IPS-18a (cell line): ENCODE data around the gene YIF1A.
"Not testable (repeated sequence)": the region's sequence is repeated elsewhere in the genome, so short reads cannot be mapped to it uniquely, and the experiment has no call there.

Experiments used
- H3K27ac ChIP-seq: one replicate; pipeline ENCODE4 v1.5.1; 2013; ENCODE audit warnings: low read length
- H3K27me3 ChIP-seq: one replicate; pipeline ENCODE4 v1.6.1; 2013; ENCODE audit warnings: mild to moderate bottlenecking, low read length; ENCODE audit not compliant: control insufficient read depth, insufficient read depth
- H3K36me3 ChIP-seq: one replicate; pipeline ENCODE4 v1.6.1; 2013; ENCODE audit warnings: low read depth, low read length; ENCODE audit not compliant: control insufficient read depth
- H3K4me1 ChIP-seq: one replicate; pipeline ENCODE4 v1.6.1; 2013; ENCODE audit warnings: low read depth, low read length; ENCODE audit not compliant: control insufficient read depth
- H3K4me3 ChIP-seq: one replicate; pipeline ENCODE4 v1.5.1; 2013; ENCODE audit warnings: low read length
- H3K9ac ChIP-seq: one replicate; pipeline ENCODE4 v1.6.1; 2013; ENCODE audit warnings: mild to moderate bottlenecking, low read length, moderate library complexity
- H3K9me3 ChIP-seq: one replicate; pipeline ENCODE4 v1.6.1; 2013; ENCODE audit warnings: low read depth, low read length; ENCODE audit not compliant: control insufficient read depth

Gene YIF1A

DNA sequence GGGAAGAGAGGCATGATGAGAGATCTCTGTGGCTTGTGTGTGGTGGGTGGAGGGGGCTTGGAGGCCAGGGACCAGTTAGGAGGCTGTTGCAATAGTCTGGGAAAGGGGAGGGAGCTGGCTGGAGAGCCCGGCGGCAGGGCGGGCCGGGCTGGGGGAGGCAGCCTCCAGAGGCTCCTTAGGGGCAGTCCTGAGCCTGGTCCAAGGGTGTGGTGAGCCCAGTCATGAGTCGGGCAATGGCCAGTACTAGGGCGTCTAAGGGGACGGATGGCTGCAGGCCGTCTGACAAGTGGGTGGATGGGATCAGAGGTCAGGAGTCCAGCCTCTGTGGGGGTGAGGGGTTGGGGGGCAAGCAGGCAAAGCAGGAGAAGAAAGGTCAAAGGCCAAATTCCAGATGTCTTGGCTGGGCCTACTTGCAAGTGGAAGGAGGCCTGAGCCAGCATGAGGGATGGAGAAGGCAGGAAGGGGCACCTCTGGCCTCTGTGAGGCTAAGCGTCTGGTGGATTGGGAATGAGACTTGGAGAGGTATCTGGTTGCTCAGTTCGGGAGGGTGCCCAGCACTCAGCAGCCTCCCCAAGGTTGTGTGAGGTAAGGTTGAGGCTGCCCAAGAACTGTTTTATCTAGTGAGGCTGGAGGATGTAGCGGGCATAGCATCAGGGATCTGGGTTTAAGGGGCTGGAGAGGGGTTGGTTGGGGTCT, 33.9 kb upstream of the YIF1A start:
- H3K4me1 ChIP-seq = peaks cover 6% of the 10 kb centered on the region
- H3K9ac ChIP-seq = no peak overlapping the region
- no peak overlapping the region for H3K4me3 ChIP-seq
- H3K9me3 ChIP-seq = no peaks in the 10 kb centered on the region
- no peak overlapping the region for H3K27ac ChIP-seq
- H3K36me3 ChIP-seq = no peaks in the 10 kb centered on the region
- peaks cover 5% of the 10 kb centered on the region for H3K27me3 ChIP-seq

DNA sequence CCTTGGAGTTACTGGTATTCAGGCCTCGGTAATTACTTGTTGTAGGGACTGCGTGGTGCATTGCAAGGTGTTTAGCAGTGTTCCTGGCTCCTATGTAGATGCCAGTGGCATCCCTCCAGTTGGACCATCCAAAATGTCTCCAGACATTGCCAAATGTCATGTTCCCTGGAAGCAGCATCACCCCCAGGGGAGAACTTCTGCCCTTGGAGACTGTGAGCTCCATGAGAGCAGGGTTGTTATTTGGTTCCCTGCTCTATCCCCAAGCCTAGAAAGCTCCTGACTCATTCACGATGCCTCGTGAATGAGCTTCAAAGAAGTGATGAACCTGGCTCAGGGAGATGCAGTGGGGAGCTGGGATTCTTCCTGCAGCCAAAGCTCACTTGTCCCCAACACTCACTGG, 32.7 kb upstream of the YIF1A start:
- Histone ChIP-seq H3K4me3 (no peak overlapping the region), H3K27ac (no peak overlapping the region), H3K4me1 (peaks cover 14% of the 10 kb centered on the region), H3K9ac (no peak overlapping the region), H3K27me3 (no peaks in the 10 kb centered on the region), H3K36me3 (no peaks in the 10 kb centered on the region), H3K9me3 (no peaks in the 10 kb centered on the region)

DNA sequence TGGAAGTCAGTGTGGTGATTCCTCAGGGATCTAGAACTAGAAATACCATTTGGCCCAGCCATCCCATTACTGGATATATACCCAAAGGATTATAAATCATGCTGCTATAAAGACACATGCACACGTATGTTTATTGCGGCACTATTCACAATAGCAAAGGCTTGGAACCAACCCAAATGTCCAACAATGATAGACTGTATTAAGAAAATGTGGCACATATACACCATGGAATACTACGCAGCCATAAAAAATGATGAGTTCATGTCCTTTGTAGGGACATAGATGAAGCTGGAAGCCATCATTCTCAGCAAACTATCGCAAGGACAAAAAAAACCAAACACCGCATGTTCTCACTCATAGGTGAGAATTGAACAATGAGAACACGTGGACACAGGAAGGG, 31.8 kb upstream of the YIF1A start:
- H3K4me1 ChIP-seq = peaks cover 14% of the 10 kb centered on the region
- not testable (repeated sequence) for H3K36me3 ChIP-seq, H3K9ac ChIP-seq, H3K27me3 ChIP-seq, H3K4me3 ChIP-seq, H3K27ac ChIP-seq, H3K9me3 ChIP-seq

DNA sequence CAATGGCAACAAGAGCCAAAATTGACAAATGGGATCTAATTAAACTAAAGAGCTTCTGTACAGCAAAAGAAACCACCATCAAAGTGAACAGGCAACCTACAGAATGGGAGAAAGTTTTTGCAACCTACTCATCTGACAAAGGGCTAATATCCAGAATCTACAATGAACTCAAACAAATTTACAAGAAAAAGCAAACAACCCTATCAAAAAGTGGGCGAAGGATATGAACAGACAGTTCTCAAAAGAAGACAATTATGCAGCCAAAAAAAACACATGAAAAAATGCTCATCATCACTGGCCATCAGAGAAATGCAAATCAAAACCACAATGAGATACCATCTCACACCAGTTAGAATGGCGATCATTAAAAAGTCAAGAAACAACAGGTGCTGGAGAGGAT, 31.3 kb upstream of the YIF1A start:
- H3K4me1 ChIP-seq = peaks cover 14% of the 10 kb centered on the region
- H3K27me3 ChIP-seq, H3K27ac ChIP-seq, H3K9me3 ChIP-seq, H3K4me3 ChIP-seq, H3K36me3 ChIP-seq, H3K9ac ChIP-seq: not testable (repeated sequence)

DNA sequence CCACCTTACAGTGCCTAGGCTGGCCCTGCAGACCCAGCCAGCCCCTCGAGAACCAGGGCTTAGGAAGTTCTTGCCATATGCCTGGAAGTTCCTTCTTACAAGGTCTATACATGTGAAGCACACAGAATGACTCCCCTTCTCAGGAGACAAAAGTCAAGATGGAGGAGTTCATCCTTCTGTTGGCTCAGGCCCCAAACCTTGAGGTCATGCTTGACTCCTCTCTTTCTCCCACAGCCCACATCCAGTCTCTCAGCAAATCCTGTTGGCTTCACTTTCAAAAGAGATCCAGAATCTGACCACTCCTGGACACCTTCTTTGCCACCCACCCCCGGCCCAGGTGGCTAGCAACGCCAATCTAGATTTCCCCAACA, 29.6 kb upstream of the YIF1A start:
- no peak overlapping the region for H3K4me3 ChIP-seq
- H3K9ac ChIP-seq = no peak overlapping the region
- no peaks in the 10 kb centered on the region for H3K27me3 ChIP-seq
- no peaks in the 10 kb centered on the region for H3K9me3 ChIP-seq
- no peak overlapping the region for H3K27ac ChIP-seq
- H3K36me3 ChIP-seq = no peaks in the 10 kb centered on the region
- peaks cover 19% of the 10 kb centered on the region for H3K4me1 ChIP-seq

DNA sequence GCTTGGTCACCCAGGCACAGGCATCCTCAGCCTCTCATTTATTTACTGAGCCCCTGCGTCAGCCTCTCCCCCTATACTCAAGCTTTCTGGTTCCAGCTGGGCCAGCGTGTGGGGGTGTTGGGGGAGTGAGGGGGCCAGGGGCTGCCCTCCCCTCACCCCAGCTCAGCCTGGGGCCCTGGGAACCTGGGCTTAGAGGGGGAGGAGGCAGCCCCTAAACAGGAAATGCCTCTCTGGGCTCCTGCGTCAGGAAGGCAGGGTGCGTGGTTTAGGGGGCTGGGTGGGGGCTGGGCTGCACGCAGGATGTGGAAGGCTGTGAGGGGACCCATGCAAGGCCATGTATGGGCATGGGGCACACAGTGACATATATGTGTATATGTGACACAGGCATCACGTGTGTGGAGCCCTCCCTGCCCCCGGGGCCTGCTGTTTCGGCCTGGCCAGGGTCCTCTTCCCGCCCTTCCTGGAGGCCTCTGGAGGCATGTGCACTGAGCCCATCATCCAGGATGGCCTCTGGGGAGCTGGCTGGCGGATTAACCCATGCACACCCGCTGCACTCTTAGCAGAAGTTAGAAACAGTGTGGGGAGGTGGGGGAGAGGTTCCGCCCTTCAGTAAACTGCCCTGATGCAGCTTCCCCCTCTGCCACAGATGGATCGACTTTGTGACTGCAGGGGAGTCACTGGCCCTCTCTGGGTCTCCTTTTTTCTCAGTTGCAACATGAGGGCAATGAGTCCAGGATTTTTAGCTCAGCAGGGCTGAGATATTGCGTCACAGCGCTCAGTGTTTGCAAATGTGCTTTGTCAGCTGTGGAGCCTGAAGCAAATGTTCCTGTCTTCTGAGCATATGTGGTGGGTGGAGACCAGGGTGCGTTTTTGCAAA, 29.0 kb upstream of the YIF1A start:
- H3K4me3 ChIP-seq = no peak overlapping the region
- H3K27ac ChIP-seq = peak overlapping the region; percentile 39
- H3K9ac ChIP-seq = peak overlapping the region; percentile 22
- no peaks in the 10 kb centered on the region for H3K27me3 ChIP-seq
- peaks cover 20% of the 10 kb centered on the region for H3K4me1 ChIP-seq
- no peaks in the 10 kb centered on the region for H3K36me3 ChIP-seq
- H3K9me3 ChIP-seq = no peaks in the 10 kb centered on the region

DNA sequence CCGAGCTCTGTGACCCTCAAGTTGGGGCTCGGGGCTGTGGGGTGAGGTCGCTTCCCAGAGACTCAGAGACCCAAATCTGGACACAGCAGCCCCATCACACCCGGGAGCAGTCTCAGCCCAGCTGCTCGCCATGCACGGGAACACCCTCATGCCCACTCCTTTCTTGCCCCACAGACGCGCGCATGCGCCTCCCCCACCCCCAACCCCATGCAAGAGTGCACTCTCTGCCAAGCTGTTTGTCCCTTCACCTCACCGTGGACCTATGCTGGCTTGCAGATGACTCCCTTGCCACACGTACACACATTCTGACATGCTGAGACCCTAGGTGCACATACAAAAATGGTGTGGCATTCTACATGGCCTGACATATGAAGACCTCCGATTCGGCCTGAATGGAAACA, 28.4 kb upstream of the YIF1A start:
- no peaks in the 10 kb centered on the region for H3K36me3 ChIP-seq
- no peaks in the 10 kb centered on the region for H3K27me3 ChIP-seq
- peak overlapping the region; percentile 22 for H3K9ac ChIP-seq
- H3K27ac ChIP-seq = peak overlapping the region; percentile 39
- H3K4me1 ChIP-seq = peaks cover 20% of the 10 kb centered on the region
- H3K9me3 ChIP-seq = no peaks in the 10 kb centered on the region
- no peak overlapping the region for H3K4me3 ChIP-seq

DNA sequence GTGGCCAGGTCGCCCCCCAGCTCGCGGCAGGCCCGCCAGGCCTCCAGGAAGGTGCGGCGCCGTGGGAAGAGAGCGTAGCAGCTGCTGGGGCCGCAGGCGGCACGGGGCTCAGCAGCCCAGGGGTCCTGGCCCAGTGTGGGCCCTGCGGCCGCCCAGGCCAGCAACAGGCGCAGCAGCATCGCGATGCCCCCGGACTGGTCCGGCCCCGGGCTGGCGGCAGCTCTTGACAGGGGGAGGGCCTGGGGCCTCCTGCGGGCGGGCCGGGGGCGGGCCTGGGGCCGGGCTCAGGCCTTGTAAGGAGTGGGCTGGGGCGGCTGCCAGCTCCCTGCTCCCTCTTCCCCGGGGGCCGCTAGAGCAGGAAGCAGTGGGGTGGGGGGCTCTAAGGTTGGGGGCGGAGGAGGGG, 27.9 kb upstream of the YIF1A start, which contains the start of gene CD248:
Gene CD248 (minus strand): TSS at position 196 of the 403 bp plus-strand sequence. CDS start 17 bp downstream, at position 179.
- H3K36me3 ChIP-seq = no peaks in the 10 kb centered on the region
- H3K9ac ChIP-seq = peak within 1 kb of the TSS; percentile 22
- H3K27me3 ChIP-seq = no peaks in the 10 kb centered on the region
- no peak within 1 kb of the TSS for H3K4me3 ChIP-seq
- H3K9me3 ChIP-seq = no peaks in the 10 kb centered on the region
- H3K27ac ChIP-seq = peak within 1 kb of the TSS; percentile 39
- H3K4me1 ChIP-seq = peaks cover 20% of the 10 kb centered on the region

DNA sequence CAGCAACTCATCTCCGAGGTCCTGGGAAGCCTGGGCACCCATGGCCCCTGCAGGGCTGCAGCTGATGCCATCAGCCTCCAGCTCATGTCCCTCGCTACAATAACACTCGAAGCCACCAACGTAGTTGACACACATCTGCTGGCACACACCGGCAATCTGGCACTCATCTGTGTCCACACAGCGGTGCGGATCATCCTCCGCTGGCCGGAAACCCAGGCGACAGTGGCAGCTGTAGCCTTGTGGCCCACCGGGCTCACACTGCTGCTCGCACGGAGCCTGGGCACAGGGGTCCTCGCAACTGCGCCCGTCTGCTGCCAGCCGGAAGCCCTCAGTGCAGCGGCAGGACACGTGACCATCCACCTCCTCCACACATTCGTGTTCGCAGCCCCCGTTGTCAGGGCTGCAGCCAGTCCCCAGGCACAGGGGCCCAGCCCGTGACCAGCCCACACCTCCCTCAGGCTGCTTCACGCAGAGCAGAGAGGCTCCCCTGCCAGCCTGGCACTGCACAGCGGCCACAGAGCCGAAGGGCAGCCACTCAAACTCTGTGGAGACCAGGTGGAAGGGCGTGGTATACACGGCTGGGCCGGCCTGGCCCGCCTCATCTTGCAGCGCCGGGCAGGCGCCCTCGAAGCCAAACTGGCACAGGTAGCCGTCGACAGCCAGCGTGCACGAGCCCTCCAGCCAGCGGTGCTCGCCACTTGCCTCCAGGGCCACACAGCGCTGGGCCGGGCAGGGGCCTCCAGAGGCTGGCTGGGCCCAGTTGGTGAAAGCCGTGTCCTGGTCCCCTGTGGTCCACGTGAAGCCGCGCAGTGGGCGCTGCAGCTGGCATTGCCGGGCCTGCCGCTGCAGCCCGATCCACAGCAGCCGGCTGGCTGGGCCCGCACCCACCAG, 27.2 kb upstream of the YIF1A start:
- Histone ChIP-seq H3K9me3 (no peaks in the 10 kb centered on the region), H3K27ac (no peak overlapping the region), H3K4me1 (peaks cover 20% of the 10 kb centered on the region), H3K36me3 (no peaks in the 10 kb centered on the region), H3K9ac (no peak overlapping the region), H3K27me3 (no peaks in the 10 kb centered on the region), H3K4me3 (no peak overlapping the region)

DNA sequence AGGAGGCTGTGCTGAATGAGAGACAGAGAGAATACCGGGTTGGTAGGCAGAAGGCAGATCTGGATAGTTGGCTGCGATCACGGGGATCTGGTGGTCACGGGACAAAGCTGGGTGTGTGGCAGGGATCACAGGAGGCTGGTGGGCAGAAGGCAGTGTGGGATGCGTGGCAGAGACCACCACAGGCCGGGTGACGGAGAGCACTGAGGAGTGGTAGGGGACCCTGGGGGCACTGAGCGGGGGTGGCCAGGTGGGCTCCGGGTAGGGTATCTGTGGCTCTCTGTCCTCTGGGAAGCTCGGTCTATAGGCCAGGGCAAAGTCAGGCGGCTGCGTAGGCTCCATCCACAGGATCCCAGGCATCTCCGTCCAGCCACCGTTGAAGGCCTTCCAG, 26.5 kb upstream of the YIF1A start:
- no peaks in the 10 kb centered on the region for H3K27me3 ChIP-seq
- no peaks in the 10 kb centered on the region for H3K36me3 ChIP-seq
- no peak overlapping the region for H3K9ac ChIP-seq
- H3K27ac ChIP-seq = no peak overlapping the region
- no peaks in the 10 kb centered on the region for H3K9me3 ChIP-seq
- no peak overlapping the region for H3K4me3 ChIP-seq
- H3K4me1 ChIP-seq = peaks cover 20% of the 10 kb centered on the region
